ACHN (cell line): ENCODE measurements around the gene ABLIM3.

ENCODE experiments used
- DNase-seq: peaks from one replicate; pipeline ENCODE4 v3.0.0-alpha.2; 2015
- in situ Hi-C: cut with HindIII; loops from 2 replicates; pipeline ENCODE4 v1.10.0; 2017; ENCODE audit warnings: low sequenced_read_pairs, low pct_ligation_motif_present, low pct_unique_long_range_greater_than_20kb

ABLIM3 gene

DNA sequence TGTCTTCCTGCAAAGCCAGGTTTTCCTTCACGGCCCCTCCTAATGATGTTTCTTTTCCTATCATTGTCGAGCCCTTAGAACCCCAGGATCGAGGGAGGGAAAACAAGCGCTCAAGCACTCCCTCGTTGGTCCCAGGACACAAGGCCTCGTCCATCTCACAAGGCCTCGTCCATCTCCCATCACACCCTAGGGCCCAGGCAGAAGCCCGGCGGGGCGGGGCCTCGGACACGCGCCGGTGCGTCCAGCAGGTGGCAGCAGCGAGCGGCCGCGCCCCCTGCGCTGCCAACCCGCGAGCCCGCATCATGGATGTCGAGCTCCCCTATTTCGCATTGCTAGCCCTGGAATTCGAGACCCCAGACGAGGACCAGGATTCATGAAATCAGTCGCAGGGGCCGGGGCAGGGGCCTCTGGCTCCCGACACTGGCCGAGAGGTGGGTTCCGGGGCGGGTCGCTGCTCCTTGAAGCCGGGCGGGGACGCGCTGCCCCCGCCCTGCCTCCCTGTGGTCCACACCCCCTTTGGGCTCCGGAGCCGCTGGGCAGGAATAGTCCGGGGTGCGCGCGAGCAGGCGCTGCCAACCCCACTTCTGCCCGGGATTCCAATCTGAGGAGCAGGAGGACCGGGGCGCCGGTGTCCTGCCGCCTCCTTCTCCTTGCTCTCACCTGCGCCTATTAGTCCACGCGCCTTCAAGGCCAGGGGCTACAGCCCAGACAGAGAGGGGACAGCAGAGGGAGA, at the start of gene ABLIM3:
ABLIM3 (plus strand) TSS at position 270 of the 733 bp plus-strand sequence. CDS start 603 bp downstream, outside the sequence.
- in situ Hi-C loops, result loop anchor here (25.0 kb wide), 1 partner anchor 121 kb away; the partner anchor contains the start of gene AFAP1L1
- DNase-seq, result peak; percentile 67

DNA sequence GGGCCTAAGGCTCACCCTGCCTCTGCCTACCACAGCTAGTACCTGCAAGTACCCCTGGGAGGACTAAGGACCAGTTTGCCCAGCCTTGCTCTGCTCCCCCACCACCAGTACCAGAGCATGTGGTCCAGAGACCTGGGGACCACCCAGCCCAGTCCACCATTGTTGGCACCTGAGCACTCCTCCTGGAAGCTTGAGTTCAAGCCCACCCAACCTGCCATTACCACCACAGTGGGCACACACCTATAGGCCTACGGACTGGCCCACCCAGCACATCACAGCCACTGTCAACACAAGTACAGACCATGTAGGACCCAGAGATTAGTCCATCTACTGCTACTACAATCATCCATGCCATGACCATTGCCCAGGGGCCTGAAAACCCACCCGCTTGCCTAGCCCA, 47.7 kb upstream of the ABLIM3 start:
- in situ Hi-C loops, result no loop called here
- DNase-seq, result no peak

DNA sequence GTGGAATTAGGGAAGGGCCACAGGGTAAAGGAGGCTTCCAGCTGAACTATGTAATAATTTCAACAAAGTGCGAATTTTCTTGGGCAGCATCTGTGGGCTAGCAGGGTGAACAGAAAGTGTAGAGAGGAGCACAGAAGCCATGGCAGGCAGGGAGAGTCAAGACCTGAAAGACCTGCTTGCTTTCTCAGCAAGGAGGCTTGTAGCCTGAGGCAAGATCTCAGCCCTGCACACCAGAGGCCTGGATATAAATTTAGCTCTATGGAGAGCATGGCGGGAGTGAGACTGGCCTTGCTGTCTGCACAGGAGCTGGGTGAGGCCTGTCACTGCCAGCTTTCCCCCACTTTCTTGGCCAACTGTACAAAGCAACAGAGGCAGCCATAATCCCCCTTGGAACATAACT, 46.3 kb upstream of the ABLIM3 start:
- in situ Hi-C loops, result no loop called here
- no peak for DNase-seq

DNA sequence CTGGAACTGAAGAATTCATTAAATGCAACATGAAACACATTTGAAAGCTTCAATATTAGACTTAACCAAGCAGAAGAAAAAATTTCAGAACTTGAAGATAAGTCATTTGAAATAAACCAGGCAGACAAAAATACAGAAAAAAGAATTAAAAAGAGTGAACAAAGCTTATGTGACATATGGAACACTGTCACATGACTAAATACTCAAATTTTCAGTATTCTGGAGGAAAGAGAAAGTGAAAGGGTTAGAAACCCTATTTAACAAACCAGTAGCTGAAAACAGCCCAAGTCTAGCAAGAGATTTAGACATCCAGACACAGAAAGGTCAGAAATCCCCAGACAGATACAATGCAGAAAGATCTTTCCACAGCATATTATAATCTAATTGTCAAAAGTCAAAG, 41.4 kb upstream of the ABLIM3 start:
- in situ Hi-C loops, result loop anchor here (25.0 kb wide), 1 partner anchor 363 kb away; no protein-coding TSS in a partner anchor
- no peak for DNase-seq

DNA sequence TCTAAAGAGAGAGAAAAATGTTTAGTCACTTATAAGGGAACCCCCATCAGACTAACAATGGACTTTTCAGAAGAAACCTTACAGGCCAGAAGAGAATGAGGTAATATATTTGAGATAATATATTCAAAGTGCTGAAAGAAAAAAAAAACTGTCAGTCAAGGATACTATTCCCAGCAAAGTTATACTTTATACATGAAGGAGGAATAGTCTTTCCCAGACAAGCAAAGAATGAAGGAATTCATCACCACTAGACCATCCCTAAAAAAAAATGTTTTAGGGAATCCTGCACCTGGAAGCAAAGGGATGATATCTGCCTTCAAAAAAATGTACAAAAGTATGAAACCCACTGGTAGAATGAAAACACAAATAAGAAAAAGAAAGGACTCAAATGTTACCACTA, 41.0 kb upstream of the ABLIM3 start:
- no peak for DNase-seq
- in situ Hi-C loops, result loop anchor here (25.0 kb wide), 1 partner anchor 363 kb away; no protein-coding TSS in a partner anchor

DNA sequence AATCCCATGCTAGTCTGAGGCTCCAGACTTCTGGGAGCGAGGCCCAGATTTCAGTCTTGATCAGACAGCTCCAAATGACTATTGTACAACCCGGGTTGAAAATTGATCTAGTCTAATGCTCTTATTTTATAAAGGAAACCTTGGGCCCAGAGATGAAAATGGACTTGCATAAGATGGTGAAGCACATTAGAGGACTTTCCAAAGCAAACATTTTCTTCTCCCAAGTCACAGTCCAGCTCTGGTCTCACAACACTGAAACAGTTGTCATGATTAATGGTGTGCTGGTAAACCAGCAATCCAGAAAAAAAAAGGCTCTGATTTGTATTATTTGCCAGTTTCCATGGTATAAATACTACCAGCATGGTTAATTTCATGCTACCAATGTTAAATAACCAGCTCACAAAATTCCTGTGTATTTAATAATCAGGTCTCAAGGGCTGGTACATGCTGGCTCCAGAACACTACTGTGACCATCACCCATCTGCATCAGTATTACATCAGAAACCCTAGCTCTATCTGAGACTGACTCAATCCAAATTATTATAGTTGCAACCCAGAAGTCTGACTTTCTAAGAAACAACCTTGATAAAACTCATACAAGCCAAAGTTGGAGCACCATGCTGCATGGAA, 32.5 kb upstream of the ABLIM3 start:
- no peak for DNase-seq
- in situ Hi-C loops, result loop anchor here (25.0 kb wide), 1 partner anchor 371 kb away; no protein-coding TSS in a partner anchor

DNA sequence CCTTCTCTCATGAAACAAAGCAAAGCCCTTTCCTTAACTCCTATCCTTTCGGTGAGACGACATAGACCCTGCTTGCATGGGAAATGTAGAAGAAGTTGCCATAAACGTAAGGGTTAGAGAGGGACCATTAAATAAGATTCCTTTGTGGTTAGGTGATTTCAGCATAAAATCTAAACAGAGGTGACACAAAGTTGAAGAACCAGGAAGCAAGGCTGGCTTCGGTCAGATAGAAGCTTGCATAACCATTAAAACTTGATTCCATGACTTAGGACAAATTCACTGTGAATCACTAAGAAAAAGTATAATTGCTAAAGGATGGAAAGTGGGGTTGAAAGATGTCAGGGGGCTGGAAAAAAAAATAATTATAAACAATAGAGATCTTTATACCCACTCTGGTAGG, 30.9 kb upstream of the ABLIM3 start:
- DNase-seq, result no peak
- in situ Hi-C loops, result loop anchor here (25.0 kb wide), 1 partner anchor 373 kb away; no protein-coding TSS in a partner anchor

DNA sequence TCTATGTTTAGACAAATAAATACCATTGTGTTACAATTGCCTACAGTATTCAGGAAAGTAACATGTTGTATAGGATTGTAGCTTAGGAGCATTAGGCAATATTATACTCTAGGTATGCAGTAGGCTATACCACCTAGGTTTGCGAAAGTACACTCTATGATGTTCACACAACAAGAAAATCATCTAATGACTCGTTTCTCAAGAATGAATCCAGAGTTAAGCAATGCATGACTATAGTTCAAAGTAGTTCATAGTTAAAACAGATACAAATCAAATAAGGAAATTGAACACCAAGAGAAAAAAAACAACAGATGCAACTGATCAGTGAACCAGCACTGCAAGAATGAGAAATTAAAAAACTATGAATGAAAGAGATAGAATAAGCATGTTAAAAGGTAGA, 27.6 kb upstream of the ABLIM3 start:
- in situ Hi-C loops, result loop anchor here (25.0 kb wide), 1 partner anchor 376 kb away; no protein-coding TSS in a partner anchor
- peak; percentile 58 for DNase-seq

DNA sequence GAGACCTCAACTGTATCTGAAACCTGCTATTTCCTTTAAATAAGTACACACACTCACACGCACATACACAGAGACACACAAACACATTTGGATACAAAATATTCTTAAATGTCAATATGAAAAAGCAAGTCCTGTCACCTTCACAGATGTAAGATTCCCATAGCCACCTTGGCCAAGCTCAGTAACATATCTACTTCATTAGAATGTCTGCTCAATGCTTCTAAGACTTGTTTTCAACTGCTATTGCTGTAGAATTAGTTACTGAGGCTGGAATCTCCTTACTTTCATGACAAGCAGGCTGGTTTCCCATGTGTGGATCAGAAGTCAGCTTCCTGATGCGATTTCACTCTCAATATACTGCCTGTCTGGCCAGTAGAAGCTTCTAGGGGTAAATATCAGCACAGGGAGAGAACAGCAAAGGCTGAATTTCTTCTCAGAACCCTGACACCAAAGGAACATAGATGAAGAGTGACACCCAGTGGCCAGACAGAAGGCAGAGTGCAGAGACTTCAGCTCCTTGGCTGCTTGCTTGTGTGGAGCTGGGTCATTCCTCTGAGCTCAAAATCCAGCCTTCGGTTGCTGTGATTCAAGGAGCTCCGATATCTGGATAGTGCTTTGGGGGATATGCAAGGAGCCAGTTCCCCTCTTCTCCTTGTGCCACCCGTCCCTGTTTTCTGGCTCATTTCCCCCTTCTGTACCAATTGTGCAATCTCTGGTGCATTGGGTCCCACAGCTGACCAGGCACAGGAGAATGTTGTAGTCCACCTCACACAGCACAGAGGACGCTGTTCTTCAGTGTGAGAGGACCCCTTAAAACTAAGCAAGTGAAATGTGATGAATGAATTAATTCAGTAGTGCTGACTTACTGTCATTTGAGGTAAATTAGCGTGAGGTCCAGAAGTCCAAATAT, 26.6 kb upstream of the ABLIM3 start:
- in situ Hi-C loops, result loop anchor here (25.0 kb wide), 1 partner anchor 377 kb away; no protein-coding TSS in a partner anchor
- DNase-seq, result peak; percentile 82

DNA sequence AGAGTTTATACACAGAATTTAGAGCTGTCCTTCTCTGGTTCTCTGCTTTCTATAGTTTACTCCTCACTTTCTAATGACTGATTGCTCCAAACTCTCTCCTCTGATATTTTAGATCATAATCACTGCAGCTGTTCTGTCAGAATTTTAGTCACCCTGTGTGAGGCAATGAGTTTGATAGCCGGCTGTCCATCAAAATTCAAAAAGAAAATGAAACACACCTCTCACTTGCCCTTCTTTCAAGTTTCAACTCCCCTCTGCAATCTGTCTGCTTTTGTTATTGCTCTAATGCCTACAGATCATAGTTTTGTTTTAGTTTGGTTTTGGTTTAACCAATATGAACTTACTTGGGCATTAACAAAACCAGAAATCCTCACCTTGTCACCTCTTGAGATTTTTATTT, 23.3 kb upstream of the ABLIM3 start:
- no peak for DNase-seq
- in situ Hi-C loops, result loop anchor here (25.0 kb wide), 1 partner anchor 381 kb away; no protein-coding TSS in a partner anchor

DNA sequence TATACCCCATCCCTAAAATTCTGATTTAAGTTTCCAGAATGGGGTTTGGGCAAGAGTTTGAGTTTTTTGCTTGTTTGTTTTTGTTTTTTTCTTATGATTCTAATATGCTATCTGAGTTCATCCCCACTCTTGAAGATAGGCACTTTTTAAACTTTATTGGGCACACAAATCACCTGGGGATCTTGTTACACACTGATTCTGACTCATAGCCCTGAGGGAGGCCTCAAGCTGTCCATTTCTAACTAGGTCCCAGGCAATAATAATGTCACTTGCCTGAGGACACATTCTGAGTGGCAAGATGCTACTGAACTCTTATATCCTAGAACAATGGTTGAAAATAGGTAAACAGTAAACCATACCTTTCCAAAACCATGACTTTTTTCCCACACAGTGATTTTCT, 22.8 kb upstream of the ABLIM3 start:
- in situ Hi-C loops, result loop anchor here (25.0 kb wide), 1 partner anchor 381 kb away; no protein-coding TSS in a partner anchor
- no peak for DNase-seq

DNA sequence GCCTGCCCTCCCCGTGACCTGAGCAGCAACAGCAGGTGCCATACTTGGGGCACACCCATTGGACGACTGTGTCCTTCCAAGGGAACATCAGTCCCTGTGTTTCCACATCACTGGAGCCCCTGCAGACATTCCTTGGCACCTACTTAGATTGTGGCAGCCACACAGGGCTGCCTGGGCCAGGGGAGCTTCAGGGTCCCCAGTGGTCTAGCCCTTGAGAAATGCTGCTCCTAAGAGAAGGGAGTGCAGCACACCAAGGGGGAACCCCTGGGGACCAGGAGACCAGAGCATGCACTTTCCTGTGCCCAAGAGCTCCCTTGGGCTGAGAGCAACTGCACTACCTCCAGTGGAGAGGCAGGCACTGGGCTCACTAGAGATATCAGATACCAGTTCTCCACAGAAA, 20.1 kb upstream of the ABLIM3 start:
- in situ Hi-C loops, result loop anchor here (25.0 kb wide), 1 partner anchor 384 kb away; no protein-coding TSS in a partner anchor
- no peak for DNase-seq

DNA sequence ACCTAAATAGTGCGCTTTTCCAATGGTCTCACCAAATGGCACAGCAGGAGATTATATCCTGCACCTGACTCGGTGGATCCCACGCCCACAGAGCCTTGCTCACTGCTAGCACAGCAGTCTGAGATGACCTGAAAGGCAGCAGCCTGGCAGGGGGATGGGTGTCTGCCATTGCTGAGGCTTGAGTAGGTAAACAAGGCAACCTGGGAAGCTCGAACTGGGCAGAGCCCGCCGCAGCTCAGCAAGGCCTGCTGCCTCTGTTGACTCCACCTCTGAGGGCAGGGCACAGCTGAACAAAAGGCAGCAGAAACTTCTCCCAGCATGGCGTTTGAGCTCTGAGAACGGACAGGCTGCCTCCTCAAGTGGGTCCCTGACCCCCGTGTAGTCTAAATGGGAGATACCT, 18.1 kb upstream of the ABLIM3 start:
- no peak for DNase-seq
- in situ Hi-C loops, result loop anchor here (25.0 kb wide), 1 partner anchor 386 kb away; no protein-coding TSS in a partner anchor

DNA sequence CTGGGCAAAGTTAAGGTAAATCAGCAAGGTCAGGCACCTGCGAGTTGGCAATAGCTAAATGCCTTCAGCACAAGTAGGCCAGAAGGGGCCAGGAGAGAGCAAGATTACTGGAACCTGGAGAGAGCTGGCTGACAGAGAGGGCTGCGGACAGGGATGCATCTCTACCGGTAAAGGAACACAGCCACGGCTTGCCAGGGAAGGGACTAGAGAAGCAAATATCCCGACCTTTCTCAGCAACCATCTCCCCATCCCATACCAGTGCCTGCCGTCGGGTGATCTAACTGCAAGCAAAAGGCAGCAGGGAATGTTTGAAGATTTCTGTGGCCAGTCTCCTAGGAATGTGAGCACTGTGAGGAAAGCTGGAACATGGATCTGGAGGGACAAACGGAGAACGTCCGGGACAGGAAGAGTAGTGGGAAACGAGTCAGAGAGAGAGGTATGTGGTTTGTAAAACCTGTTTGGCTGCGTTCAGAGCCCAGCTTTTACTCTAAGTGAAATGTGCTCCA, 15.9 kb upstream of the ABLIM3 start:
- in situ Hi-C loops, result loop anchor here (25.0 kb wide), 1 partner anchor 137 kb away; the partner anchor contains the start of gene AFAP1L1
- no peak for DNase-seq

DNA sequence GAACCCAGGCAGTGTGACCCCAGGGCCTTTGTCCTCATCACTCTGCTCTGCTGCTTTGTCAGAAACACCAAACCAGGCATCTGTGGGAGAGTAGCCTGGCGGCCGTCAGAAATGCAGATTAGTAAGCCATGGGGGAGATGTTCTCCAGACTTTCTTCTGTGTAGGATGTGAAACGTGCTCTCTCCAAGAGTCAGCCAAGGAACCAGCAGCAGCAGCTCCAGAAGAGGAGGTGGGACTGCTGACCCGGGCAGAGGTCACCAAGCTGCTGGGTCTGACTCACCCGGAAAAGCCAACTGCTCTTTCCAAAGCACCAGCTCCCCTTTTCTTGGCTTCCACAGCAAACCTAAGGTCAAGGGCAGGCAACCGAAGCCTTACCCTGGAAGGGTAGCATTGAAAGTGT, 14.4 kb upstream of the ABLIM3 start:
- in situ Hi-C loops, result loop anchor here (25.0 kb wide), 1 partner anchor 135 kb away; the partner anchor contains the start of gene AFAP1L1
- DNase-seq, result no peak

DNA sequence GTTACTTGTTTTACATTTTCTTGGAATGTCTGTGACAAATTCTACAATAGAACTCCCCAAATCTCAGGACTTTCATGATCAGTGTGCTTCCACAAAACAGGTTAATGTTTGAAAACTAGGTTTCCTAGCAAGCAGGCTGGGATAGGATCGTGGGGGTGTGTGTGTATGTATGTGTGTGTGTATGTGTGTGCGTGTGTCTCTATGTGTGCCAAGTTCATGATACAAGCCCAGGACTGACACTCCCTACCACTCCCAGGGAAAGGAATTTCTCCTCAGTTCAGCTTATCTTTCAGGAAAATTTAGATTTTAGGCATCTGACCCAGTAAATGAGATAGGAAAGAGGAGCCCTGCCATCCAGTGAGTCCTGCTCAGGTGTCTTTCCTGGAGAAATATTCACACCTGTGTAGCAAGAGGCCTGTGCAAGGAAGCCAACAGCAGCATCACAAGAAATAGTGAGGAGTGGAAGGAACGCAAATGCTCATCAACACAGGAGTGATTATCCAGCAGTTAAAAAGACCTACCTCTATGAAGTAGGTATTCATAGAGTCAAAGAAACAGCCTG, 13.8 kb upstream of the ABLIM3 start:
- in situ Hi-C loops, result loop anchor here (25.0 kb wide), 1 partner anchor 135 kb away; the partner anchor contains the start of gene AFAP1L1
- no peak for DNase-seq

DNA sequence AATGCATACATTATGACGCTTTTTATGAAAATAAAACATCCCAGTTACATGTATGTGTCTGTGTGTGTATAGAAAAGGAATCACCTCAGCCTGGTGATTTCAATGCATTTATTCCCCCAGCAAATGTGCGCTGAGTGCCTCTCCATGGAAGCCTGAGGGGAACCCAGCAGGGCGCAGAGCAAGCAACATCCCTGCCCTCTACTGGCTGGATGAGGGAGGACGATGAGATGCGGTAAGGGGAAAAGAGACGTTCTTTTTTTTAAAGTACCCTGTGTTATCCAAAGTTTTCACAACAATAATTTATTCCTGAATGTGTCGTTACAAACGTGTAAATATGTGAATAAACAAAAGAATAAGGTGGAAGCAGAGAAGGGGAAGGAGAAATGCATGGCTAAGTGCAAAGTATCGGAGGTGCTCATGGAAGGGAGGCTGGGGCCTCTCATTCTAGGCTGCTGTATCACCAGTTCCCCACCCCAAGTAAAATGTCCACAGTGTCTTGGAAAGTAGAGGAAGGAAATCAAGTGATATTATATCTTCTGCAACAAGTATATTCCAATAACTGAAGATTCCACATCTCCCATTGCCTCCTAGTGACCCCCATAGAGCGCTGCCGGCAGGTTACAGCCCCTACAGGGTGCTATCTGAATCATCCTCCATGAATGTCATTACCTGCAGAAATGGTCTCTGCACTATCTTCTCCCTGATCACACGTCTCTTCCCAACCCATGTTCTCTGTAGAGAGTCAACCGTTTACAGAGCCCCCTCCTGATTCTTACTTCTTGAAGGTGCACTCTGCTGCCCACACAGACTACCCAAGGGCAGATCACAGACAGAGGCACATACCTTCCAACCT, 13.0 kb upstream of the ABLIM3 start:
- DNase-seq, result peak; percentile 57
- in situ Hi-C loops, result loop anchor here (25.0 kb wide), 1 partner anchor 134 kb away; the partner anchor contains the start of gene AFAP1L1
